OCI-LY3 (cell line): Measurements from ENCODE around the gene TRABD2A.

Source experiments
- H2AFZ ChIP-seq: fragments of 200-600, 300-600 bp; shearing (Covaris generic); 2 replicates; pipeline ENCODE4 v1.6.0; 2014; ENCODE audit warnings: antibody characterized with exemption, low read depth, low read length
- H3K27ac ChIP-seq: fragments of 200-600, 300-600 bp; sonication (generic); 2 replicates; pipeline ENCODE4 v1.5.1; 2014; ENCODE audit warnings: mild to moderate bottlenecking, low read length, moderate library complexity, mixed read lengths
- H3K27me3 ChIP-seq: fragments of 200-600, 300-600 bp; sonication (generic); 2 replicates; pipeline ENCODE4 v1.6.1; 2014; ENCODE audit warnings: low read depth, low read length, mixed read lengths
- H3K36me3 ChIP-seq: fragments of 200-600, 300-600 bp; sonication (generic); replicated peaks from 2 replicates; pipeline ENCODE3; 2014; ENCODE audit warnings: low read depth, low read length, mixed read lengths
- H3K4me1 ChIP-seq: fragments of 300-600, 200-600 bp; sonication (generic); 2 replicates; pipeline ENCODE4 v1.6.1; 2014; ENCODE audit warnings: low read length, mixed read lengths
- H3K4me2 ChIP-seq: fragments of 200-600, 300-600 bp; sonication (generic); 2 replicates; pipeline ENCODE4 v1.6.1; 2014; ENCODE audit warnings: low read length, mixed read lengths
- H3K4me3 ChIP-seq: fragments of 300-600, 200-600 bp; sonication (generic); 2 replicates; pipeline ENCODE4 v1.5.1; 2014; ENCODE audit warnings: antibody characterized with exemption, mild to moderate bottlenecking, low read length, moderate library complexity
- H3K79me2 ChIP-seq: fragments of 300-600, 200-600 bp; shearing (Covaris generic); 2 replicates; pipeline ENCODE4 v1.6.1; 2014; ENCODE audit warnings: mild to moderate bottlenecking, low read length, mixed read lengths
- H3K9ac ChIP-seq: fragments of 300-600, 200-600 bp; shearing (Covaris generic); 2 replicates; pipeline ENCODE4 v1.6.0; 2014; ENCODE audit warnings: mild to moderate bottlenecking, low read length, moderate library complexity
- H3K9me3 ChIP-seq: fragments of 200-600, 300-600 bp; shearing (Covaris generic); 2 replicates; pipeline ENCODE4 v1.6.1; 2014; ENCODE audit warnings: low read length, mixed read lengths; ENCODE audit not compliant: insufficient read depth
- H4K20me1 ChIP-seq: fragments of 200-600, 300-600 bp; sonication (generic); 2 replicates; pipeline ENCODE4 v1.6.1; 2016; ENCODE audit warnings: low read length, mixed read lengths; ENCODE audit not compliant: insufficient read depth
- CTCF ChIP-seq: fragments of 200-600, 300-600 bp; sonication (generic); IDR thresholded peaks from 2 replicates; pipeline ENCODE4 v1.5.1; 2014; ENCODE audit warnings: antibody characterized with exemption, low read length, low read depth
- EZH2phosphoT487 ChIP-seq: fragments of 200-600 bp; shearing (Covaris generic); IDR thresholded peaks from 2 replicates; pipeline ENCODE4 v1.6.1; 2018; ENCODE audit warnings: antibody characterized with exemption, mixed run types, low read depth

Gene TRABD2A

GRCh38 chr2:84911135-84911678, 30.3 kb upstream of the TRABD2A start:
- no peak overlapping the region for H2AFZ ChIP-seq
- H3K27ac ChIP-seq, result no peak overlapping the region
- no peak overlapping the region for H3K9ac ChIP-seq
- H3K9me3 ChIP-seq, result no peaks in the 10 kb centered on the region
- H3K36me3 ChIP-seq, result peaks cover 32% of the 10 kb centered on the region
- no peak overlapping the region for H3K4me3 ChIP-seq
- peaks cover 13% of the 10 kb centered on the region for H3K79me2 ChIP-seq
- H3K4me2 ChIP-seq, result no peak overlapping the region
- no peaks in the 10 kb centered on the region for H3K27me3 ChIP-seq
- peaks cover 14% of the 10 kb centered on the region for H4K20me1 ChIP-seq
- H3K4me1 ChIP-seq, result peaks cover 16% of the 10 kb centered on the region
- TF ChIP-seq EZH2phosphoT487 (no peak), CTCF (no peak)

- TF ChIP-seq EZH2phosphoT487 (no peak), CTCF (no peak)
- no peak overlapping the region for H2AFZ ChIP-seq
Measured at GRCh38 chr2:84908948-84909713, 28.2 kb upstream of the TRABD2A start.

DNA sequence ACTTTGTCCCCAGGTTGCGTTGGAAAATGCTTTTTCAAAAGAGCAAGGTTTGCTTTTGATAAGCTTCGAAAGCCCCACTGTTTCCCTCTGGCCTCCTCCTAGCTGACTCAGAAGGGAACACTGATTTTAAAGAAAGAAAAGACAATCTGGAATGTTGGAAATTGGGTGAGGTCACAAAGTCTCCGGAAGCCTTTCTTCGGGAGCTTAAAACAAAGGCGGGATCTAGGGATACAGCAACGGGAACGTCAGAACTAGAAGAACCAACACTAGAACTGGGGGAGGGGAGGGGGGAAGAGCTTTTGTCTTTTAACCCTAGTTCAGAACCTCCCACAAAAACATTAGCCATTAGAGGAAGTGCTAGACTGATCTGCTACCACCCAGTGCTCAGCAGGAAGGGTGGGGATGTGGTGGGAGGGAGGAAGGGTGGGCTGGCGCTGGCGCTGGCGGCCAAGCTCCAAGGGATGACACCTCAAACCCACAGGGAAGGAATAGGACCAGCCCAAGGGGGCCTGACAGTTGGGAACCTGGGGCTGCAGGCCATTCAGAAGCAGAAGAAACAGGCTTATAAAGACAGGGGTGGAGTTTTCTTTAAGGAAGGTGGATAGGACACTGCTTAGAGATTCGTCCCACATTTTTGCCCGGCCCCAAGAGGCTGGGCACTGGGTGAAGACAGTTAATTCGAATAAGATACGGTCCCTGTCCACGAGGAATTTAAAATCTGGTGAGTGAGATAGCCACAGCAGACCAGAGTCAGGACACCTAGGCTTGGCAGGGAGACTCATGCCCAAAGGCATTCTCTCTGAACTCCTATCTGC, 26.2 kb upstream of the TRABD2A start:
- Histone ChIP-seq H3K4me2 (peak overlapping the region; percentile 95), H3K4me1 (peaks cover 22% of the 10 kb centered on the region), H3K9ac (peak overlapping the region; percentile 90), H3K4me3 (peak overlapping the region; percentile 93), H3K36me3 (peaks cover 34% of the 10 kb centered on the region), H3K27me3 (peaks cover 8% of the 10 kb centered on the region; the same call in 1 of the 2 replicates), H3K27ac (peak overlapping the region; percentile 65), H3K9me3 (no peaks in the 10 kb centered on the region), H2AFZ (no peak overlapping the region), H3K79me2 (peaks cover 21% of the 10 kb centered on the region), H4K20me1 (peaks cover 15% of the 10 kb centered on the region)
- TF ChIP-seq EZH2phosphoT487, result no peak
- TF ChIP-seq CTCF, result no peak

More at GRCh38 chr2:84908948-84909713, 28.2 kb upstream of the TRABD2A start:
- H3K27ac ChIP-seq, result peak overlapping the region; percentile 6; the same call in 1 of the 2 replicates
- no peak overlapping the region for H3K9ac ChIP-seq
- no peaks in the 10 kb centered on the region for H3K9me3 ChIP-seq
- no peak overlapping the region for H3K4me3 ChIP-seq
- peaks cover 6% of the 10 kb centered on the region; the same call in 1 of the 2 replicates for H3K27me3 ChIP-seq
- H3K4me2 ChIP-seq, result no peak overlapping the region
- peaks cover 15% of the 10 kb centered on the region for H4K20me1 ChIP-seq
- H3K79me2 ChIP-seq, result peaks cover 21% of the 10 kb centered on the region
- H3K4me1 ChIP-seq, result peaks cover 22% of the 10 kb centered on the region
- peaks cover 34% of the 10 kb centered on the region for H3K36me3 ChIP-seq
